Retina (tissue), 1 donor: ENCODE data around the gene FGF2.

Source experiments
- DNase-seq: peaks from one replicate; pipeline ENCODE4 v3.0.0-alpha.2; 2016

Gene FGF2

DNA sequence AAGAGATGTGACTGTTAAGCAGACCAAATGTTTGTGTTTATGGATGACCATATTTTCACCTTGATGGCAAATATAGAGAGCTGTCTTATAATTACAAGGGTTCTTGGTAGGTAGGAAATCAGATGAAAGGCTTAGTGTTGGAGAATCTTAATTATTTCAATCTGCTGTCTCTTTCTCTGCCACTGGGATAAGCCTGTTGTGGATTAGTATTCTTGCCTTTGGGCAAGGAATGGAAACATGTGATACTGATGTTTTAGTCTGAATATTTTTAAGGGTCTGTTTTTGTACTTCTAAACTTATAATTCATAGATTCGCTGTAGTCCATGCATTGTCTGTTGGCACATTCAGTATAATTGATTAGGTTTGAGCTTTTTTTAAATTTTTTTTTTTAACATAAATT lies 119.5 kb downstream of the FGF2 start:
- DNase-seq, result no peak
